ENCODE data around the gene PRKCE. TPM values are rescaled to one million over a fixed set of nuclear protein-coding genes. Genes with fewer than 3 reads are reported as not detected.

The PRKCE gene
- total RNA-seq, 1 donor from 2014 or later: 12.0 TPM

DNA sequence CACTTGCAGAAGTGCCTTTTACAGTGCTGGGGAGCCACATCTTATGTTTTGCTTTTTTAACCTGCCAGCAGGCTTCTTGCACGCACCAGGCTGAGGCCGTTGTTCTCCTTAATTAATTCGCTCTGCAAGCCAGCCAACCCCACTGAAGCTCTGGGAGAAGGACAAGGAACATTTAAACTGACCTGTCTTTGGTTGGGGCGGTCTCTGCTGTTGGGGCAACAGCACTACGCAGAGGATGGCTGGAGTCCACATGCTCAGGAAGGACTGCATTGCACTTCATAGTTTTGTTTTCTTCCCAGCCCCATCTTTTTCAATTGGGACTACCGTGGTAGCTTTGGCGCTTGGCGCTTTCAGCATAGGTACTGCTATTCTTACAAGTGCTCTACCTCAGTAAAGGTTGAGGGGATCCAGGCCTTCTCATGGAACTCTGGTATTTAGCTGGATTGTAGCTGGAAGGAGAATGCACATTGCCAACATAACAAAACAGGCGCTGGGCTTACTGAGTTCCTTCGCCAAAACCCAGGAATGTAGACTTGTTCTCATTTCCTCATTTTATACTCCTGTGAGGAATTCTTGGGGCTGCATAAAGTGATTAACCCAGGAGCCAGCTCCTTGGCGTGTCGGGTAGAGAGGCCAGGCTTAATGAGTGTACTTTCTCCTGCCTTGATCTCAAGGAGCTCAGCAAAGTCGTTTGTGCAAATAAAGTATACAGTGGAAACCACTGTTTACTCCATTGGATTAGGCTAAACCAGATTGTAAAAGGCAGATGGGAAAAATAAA is 146.2 kb downstream of the PRKCE start:
- TF ChIP-seq CTCF (IDR thresholded peaks at IDR 0.05): no peak
- Mint-ChIP-seq H3K4me3 (ENCODE audit: unreplicated experiment) (no peak overlapping the region), H3K27me3 (ENCODE audit: low read depth) (no peaks in the 10 kb centered on the region), H3K36me3 (ENCODE audit: low read depth) (no peaks in the 10 kb centered on the region), H3K4me1 (ENCODE audit: low read depth) (no peaks in the 10 kb centered on the region), H3K9me3 (ENCODE audit: low read depth) (no peaks in the 10 kb centered on the region), H3K27ac (ENCODE audit: unreplicated experiment) (no peak overlapping the region)
- DNase-seq (ENCODE audit: low spot score): no peak

DNA sequence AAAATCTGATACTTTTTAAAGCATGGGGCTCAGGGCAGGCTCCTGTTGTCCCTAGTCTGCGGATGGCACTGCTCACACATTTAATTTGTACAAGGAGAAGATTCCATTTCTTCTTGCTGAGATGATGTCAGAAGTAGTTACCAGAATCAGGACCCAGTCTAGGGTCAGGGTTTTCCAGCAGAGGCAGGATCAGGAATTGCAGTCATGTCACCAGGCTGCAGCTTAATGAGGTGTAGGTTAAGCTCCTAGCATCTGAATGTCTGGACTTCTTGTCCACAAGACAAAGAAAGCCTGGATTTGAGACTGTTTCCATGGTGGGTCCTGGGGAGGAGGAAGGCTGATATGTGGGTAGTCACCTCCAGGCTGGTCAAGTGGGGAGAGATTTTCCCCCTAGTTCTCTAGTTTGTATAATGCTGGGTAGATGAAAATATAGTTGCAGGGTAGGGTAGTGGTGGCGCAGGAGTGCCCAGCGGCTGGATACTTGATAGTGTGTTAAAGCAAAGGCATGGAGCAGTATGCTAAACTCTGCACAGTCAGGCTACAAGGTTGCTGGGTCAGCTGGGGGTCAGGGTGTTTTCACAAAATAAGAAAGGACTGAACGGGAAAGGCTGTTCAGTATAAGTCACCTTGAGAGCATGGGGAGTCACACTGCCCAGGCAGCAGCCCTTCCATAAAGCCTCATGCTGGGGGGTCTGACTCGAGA is 148.4 kb downstream of the PRKCE start:
- H3K4me3 Mint-ChIP-seq (ENCODE audit: unreplicated experiment): no peak overlapping the region
- no peaks in the 10 kb centered on the region for H3K36me3 Mint-ChIP-seq (ENCODE audit: low read depth)
- H3K27ac Mint-ChIP-seq (ENCODE audit: unreplicated experiment): no peak overlapping the region

DNA sequence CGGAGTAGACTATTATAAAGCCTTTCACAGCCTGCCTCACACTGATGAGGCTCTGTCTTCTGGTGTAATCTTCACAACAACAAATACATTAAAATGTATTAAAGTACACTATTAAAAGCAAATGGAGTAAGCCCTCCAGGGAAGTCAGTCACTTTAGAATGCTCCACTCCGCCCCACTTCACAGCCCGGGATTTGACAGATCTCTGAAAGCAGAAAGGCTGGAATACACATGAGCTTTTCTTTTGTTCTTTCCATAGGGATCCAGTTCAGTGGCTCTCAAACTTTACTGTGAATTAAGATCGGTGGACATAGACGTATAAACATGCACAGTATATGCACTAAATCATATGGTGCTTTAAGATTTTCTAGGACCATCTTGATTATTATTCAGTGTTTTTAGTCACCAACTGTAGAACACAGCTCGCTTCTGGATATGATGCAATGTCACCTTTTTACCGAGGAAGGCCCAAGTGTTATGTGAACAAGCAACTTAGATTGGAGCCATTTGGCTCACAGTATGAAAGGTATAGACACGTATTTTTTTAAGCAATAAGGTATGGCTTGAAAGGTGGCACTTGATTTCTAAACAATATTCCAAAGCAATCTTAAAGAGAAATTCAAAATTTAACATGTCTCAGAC is 151.1 kb downstream of the PRKCE start:
- no peak for DNase-seq (ENCODE audit: low spot score)
- no peak for TF ChIP-seq CTCF (IDR thresholded peaks at IDR 0.05)
- Mint-ChIP-seq H3K4me1 (ENCODE audit: low read depth) (no peaks in the 10 kb centered on the region), H3K27ac (ENCODE audit: unreplicated experiment) (no peak overlapping the region), H3K9me3 (ENCODE audit: low read depth) (no peaks in the 10 kb centered on the region), H3K27me3 (ENCODE audit: low read depth) (no peaks in the 10 kb centered on the region), H3K4me3 (ENCODE audit: unreplicated experiment) (no peak overlapping the region), H3K36me3 (ENCODE audit: low read depth) (no peaks in the 10 kb centered on the region)

More for the DNA sequence above, 148.4 kb downstream of the PRKCE start:
- H3K4me1 Mint-ChIP-seq (ENCODE audit: low read depth): no peaks in the 10 kb centered on the region
- no peak for TF ChIP-seq CTCF (IDR thresholded peaks at IDR 0.05)
- no peaks in the 10 kb centered on the region for H3K9me3 Mint-ChIP-seq (ENCODE audit: low read depth)
- DNase-seq (ENCODE audit: low spot score): no peak
- H3K27me3 Mint-ChIP-seq (ENCODE audit: low read depth): no peaks in the 10 kb centered on the region

- H3K4me1 Mint-ChIP-seq (ENCODE audit: low read depth): no peaks in the 10 kb centered on the region
- no peaks in the 10 kb centered on the region for H3K36me3 Mint-ChIP-seq (ENCODE audit: low read depth)
- H3K4me3 Mint-ChIP-seq (ENCODE audit: unreplicated experiment): no peak overlapping the region
- TF ChIP-seq CTCF (IDR thresholded peaks at IDR 0.05): no peak
- no peak overlapping the region for H3K27ac Mint-ChIP-seq (ENCODE audit: unreplicated experiment)
- H3K9me3 Mint-ChIP-seq (ENCODE audit: low read depth): no peaks in the 10 kb centered on the region
- no peaks in the 10 kb centered on the region for H3K27me3 Mint-ChIP-seq (ENCODE audit: low read depth)
- DNase-seq (ENCODE audit: low spot score): no peak
Observed at GRCh38 chr2:45804987-45805755, 153.7 kb downstream of the PRKCE start.
